HepG2 (cell line): ENCODE data around the gene SIGLEC7. TPM values are rescaled to one million over a fixed set of nuclear protein-coding genes. Genes with fewer than 3 reads are reported as not detected.

Experiments used
- ATAC-seq: fragments of 200-7000 bp; cut with Tn5 transposase; 3 replicates; pipeline ENCODE4 v1.9.1; 2020; ENCODE audit warnings: mild to moderate bottlenecking, moderate library complexity
- BruUV-seq: library from RNA; stranded (reverse); fragments of 400-500 nt; replicated peaks from 2 replicates; lab custom pipeline; 2021; lab: Mats Ljungman, UMichigan
- CTCF ChIA-PET: fragments of 300-600 bp; formaldehyde crosslinking; extraction: SDS; loops from one replicate; lab custom pipeline; 2021; ENCODE audit warnings: low total read pairs, inconsistent platforms, low intra/inter-chr PET ratio; lab: Yijun Ruan, JAX
- POLR2A ChIA-PET: fragments of 350-600 bp; sonication (Branson Sonifier 250); formaldehyde crosslinking; loops from one replicate; lab custom pipeline; 2020; ENCODE audit warnings: antibody characterized with exemption, inconsistent platforms; lab: Yijun Ruan, JAX
- DNase-seq: peaks from one replicate; pipeline ENCODE4 v3.0.0-alpha.2; 2015; ENCODE audit warnings: low spot score
- FAIRE-seq: peaks from 3 replicates; lab custom pipeline; 2011; peaks lifted over from hg19 to GRCh38; lab: Jason Lieb, UNC
- H2AFZ ChIP-seq: one replicate; pipeline ENCODE4 v1.6.1; 2011; ENCODE audit warnings: low read length, inconsistent platforms
- H3K27ac ChIP-seq: fragments of 300-600 bp; 3 replicates; pipeline ENCODE4 v1.8.0; 2011; ENCODE audit warnings: mixed run types, mild to moderate bottlenecking, mixed read lengths, low read length, inconsistent platforms; ENCODE audit not compliant: insufficient read depth; ENCODE audit errors: extremely low read length
- H3K27me3 ChIP-seq, 2 experiments: fragments of 200-600 bp in 1 of 2; 2 replicates in 1 of 2; 3 replicates in 1 of 2; pipeline versions ENCODE4 v1.6.0 to v1.8.0; 2011; ENCODE audit warnings: low read length in 2 of 2, mild to moderate bottlenecking in 2 of 2, moderate library complexity in 2 of 2, inconsistent platforms in 1 of 2; ENCODE audit not compliant: insufficient read depth in 2 of 2, control insufficient read depth in 1 of 2
- H3K36me3 ChIP-seq, 2 experiments: fragments of 200-600 bp in 1 of 2; replicated peaks in 1 of 2; 2 replicates in 1 of 2; 3 replicates in 1 of 2; pipeline versions ENCODE4 v1.5.1 to v1.8.0; 2011; ENCODE audit warnings: low read length in 2 of 2, inconsistent platforms in 1 of 2; ENCODE audit not compliant: insufficient read depth in 2 of 2, control insufficient read depth in 1 of 2
- H3K4me1 ChIP-seq: 2 replicates; pipeline ENCODE4 v1.5.1; 2012; ENCODE audit warnings: low read length, inconsistent platforms; ENCODE audit not compliant: insufficient read depth
- H3K4me2 ChIP-seq: 2 replicates; pipeline ENCODE4 v1.6.0; 2011; ENCODE audit warnings: low read depth, low read length, inconsistent platforms
- H3K4me3 ChIP-seq, 3 experiments: fragments of 200-600 bp in 1 of 3; sonication (generic), shearing (Covaris generic) in 1 of 3; replicated peaks in 1 of 3; 2 replicates each; pipeline ENCODE4 v1.5.1; 2011 to 2016; ENCODE audit warnings: low read length in 3 of 3, inconsistent platforms in 2 of 3, low read depth in 2 of 3, mild to moderate bottlenecking in 2 of 3, control low read depth in 1 of 3, mixed read lengths in 1 of 3; ENCODE audit not compliant: insufficient read depth in 1 of 3
- H3K79me2 ChIP-seq: one replicate; pipeline ENCODE4 v1.6.1; 2011; ENCODE audit warnings: low read length, inconsistent platforms; ENCODE audit not compliant: insufficient read depth
- H3K9ac ChIP-seq: 2 replicates; pipeline ENCODE4 v1.6.0; 2011; ENCODE audit warnings: mild to moderate bottlenecking, low read depth, low read length, inconsistent platforms; ENCODE audit not compliant: insufficient read depth
- H3K9me3 ChIP-seq: 2 replicates; pipeline ENCODE4 v1.5.1; 2012; ENCODE audit warnings: mild to moderate bottlenecking, low read length
- H4K20me1 ChIP-seq: 2 replicates; pipeline ENCODE4 v1.6.0; 2011; ENCODE audit warnings: inconsistent platforms, mild to moderate bottlenecking, low read length, moderate library complexity; ENCODE audit not compliant: insufficient read depth
- ASH2L ChIP-seq: fragments of 300-600, 200-600 bp; sonication (generic); IDR thresholded peaks from 2 replicates; pipeline ENCODE4 v1.7.0; 2017; ENCODE audit warnings: low read depth, mild to moderate bottlenecking, moderate library complexity, mixed read lengths, low read length; ENCODE audit not compliant: insufficient read length
- DPF2 ChIP-seq: sonication (generic); formaldehyde crosslinking; IDR thresholded peaks from 2 replicates; pipeline ENCODE4 v1.4.0; 2020; ENCODE audit warnings: mild to moderate bottlenecking, low read depth, missing genetic modification reagents, borderline replicate concordance
- EP300 ChIP-seq, 3 experiments: sonication (generic) in 1 of 3; formaldehyde crosslinking in 1 of 3; IDR thresholded peaks; 2 replicates each; pipeline versions ENCODE4 v1.5.1 to v1.6.1; 2011 to 2020; ENCODE audit warnings: low read depth in 2 of 3, low read length in 2 of 3, borderline replicate concordance in 1 of 3, improper control_type of control experiment in 1 of 3, mild to moderate bottlenecking in 1 of 3, missing genetic modification reagents in 1 of 3, moderate library complexity in 1 of 3
- FOXC1 ChIP-seq: sonication (generic); formaldehyde crosslinking; IDR thresholded peaks from 2 replicates; pipeline ENCODE4 v1.8.0; 2022; ENCODE audit warnings: mild to moderate bottlenecking, missing genetic modification reagents, borderline replicate concordance
- GZF1 ChIP-seq: sonication (generic); formaldehyde crosslinking; IDR thresholded peaks from 2 replicates; pipeline ENCODE4 v1.5.1; 2020; ENCODE audit warnings: mild to moderate bottlenecking, missing genetic modification reagents
- MED1 ChIP-seq: sonication (generic); formaldehyde crosslinking; IDR thresholded peaks from 2 replicates; pipeline ENCODE4 v1.4.0; 2020; ENCODE audit warnings: missing genetic modification reagents
- RARA ChIP-seq: IDR thresholded peaks from 2 replicates; pipeline ENCODE4 v1.6.1; 2016; ENCODE audit warnings: missing genetic modification reagents, missing compliant biosample characterization
- SMARCE1 ChIP-seq: fragments of 450-650 bp; IDR thresholded peaks from 2 replicates; pipeline ENCODE4 v1.6.1; 2017; ENCODE audit warnings: borderline replicate concordance
- ZFP90 ChIP-seq: sonication (generic); formaldehyde crosslinking; IDR thresholded peaks from 2 replicates; pipeline ENCODE4 v1.8.0; 2022; ENCODE audit warnings: missing genetic modification reagents, mild to moderate bottlenecking, inconsistent platforms, borderline replicate concordance
- ZNF441 ChIP-seq: sonication (generic); formaldehyde crosslinking; IDR thresholded peaks from 2 replicates; pipeline ENCODE4 v1.7.0; 2021; ENCODE audit warnings: missing genetic modification reagents, borderline replicate concordance
- ZNF468 ChIP-seq: sonication (generic); formaldehyde crosslinking; IDR thresholded peaks from 2 replicates; pipeline ENCODE4 v1.8.0; 2022; ENCODE audit warnings: mild to moderate bottlenecking, moderate library complexity, missing genetic modification reagents
- WGBS: methylation state at CpG from one replicate; pipeline ENCODE4 v1.1.6; 2017; ENCODE audit warnings: low lambda C conversion rate; 5-methylcytosine and 5-hydroxymethylcytosine counted together
- in situ Hi-C: cut with HindIII; loops from 2 replicates; pipeline ENCODE4 v1.10.0; 2017; ENCODE audit warnings: low pct_unique_long_range_greater_than_20kb; ENCODE audit not compliant: extremely low pct_ligation_motif_present
- intact Hi-C: fragments of 100-400 bp; cut with micrococcal nuclease; formaldehyde crosslinking; loops from one replicate; pipeline ENCODE4 v1.10.0; 2022; ENCODE audit not compliant: unreplicated experiment
- polyA plus RNA-seq, 8 experiments: library from polyadenylated mRNA; depleted of rRNA in 3 of 8; stranded (reverse) in 7 of 8; unstranded in 1 of 8; fragments of >200 nt; fragmentation: Illumina TruSeq in 4 of 8; extraction: Trizol in 4 of 8; gene quantifications; 2 replicates each; pipeline versions ENCODE4 v1.2.1 to v1.2.3, GENCODE V29; 2011 to 2016; ENCODE audit warnings: low read depth in 4 of 8, missing spikeins in 1 of 8, mixed read lengths in 1 of 8; ENCODE audit not compliant: insufficient read depth in 1 of 8
- total RNA-seq, 5 experiments: library from RNA; depleted of rRNA; stranded (reverse); fragments of >200 nt; fragmentation: Illumina TruSeq; extraction: Trizol; gene quantifications; 2 replicates each; pipeline ENCODE4 v1.2.3, GENCODE V29; 2016; ENCODE audit warnings: low read depth in 1 of 5
- TF ChIP-seq, protein P1 (sequence below): sonication (generic); formaldehyde crosslinking; IDR thresholded peaks from 2 replicates; pipeline ENCODE4 v1.8.0; 2022; ENCODE audit warnings: missing genetic modification reagents, mild to moderate bottlenecking, inconsistent platforms, borderline replicate concordance

Gene SIGLEC7
- total and polyA plus RNA-seq, 2 of the 13 experiments (the other 11 are each of a cell fraction or from before 2014, with no cell fraction given): not detected

- no peak for TF ChIP-seq DPF2 (CRISPR knock-in tag)
These were observed 3.9 kb downstream of the SIGLEC7 start (continued) for GRCh38 chr19:51145916-51146493.

GRCh38 chr19:51146751-51147150 is 4.7 kb downstream of the SIGLEC7 start:
- Histone ChIP-seq H3K79me2 (no peaks in the 10 kb centered on the region), H3K9ac (no peak overlapping the region), H3K4me1 (no peaks in the 10 kb centered on the region), H4K20me1 (no peaks in the 10 kb centered on the region), H3K4me3 (no peak overlapping the region), H3K36me3 (no peaks in the 10 kb centered on the region), H3K27ac (no peak overlapping the region), H3K4me2 (no peak overlapping the region), H2AFZ (no peak overlapping the region), H3K9me3 (no peaks in the 10 kb centered on the region), H3K27me3 (peaks cover 3 to 30% of the 10 kb centered on the region in 2 experiments; a peak in 4 of 5 replicates)
- BruUV-seq: no TSS peak
- ChIA-PET CTCF (no interaction called here), POLR2A (no interaction called here)
- ATAC-seq: no peak
- TF ChIP-seq ZNF468 (CRISPR knock-in tag) (no peak), FOXC1 (CRISPR knock-in tag) (no peak), SMARCE1 (no peak), MED1 (CRISPR knock-in tag) (no peak), RARA (CRISPR knock-in tag) (no peak)
- intact Hi-C loops: no loop called here
- in situ Hi-C loops: no loop called here
- WGBS: no CpG with 5 or more reads among the region's 7 CpGs
- no peak for DNase-seq
- no peak for FAIRE-seq

- Histone ChIP-seq H3K27me3 (peaks cover 0 to 23% of the 10 kb centered on the region in 2 experiments; a peak in 4 of 5 replicates), H3K9ac (no peak overlapping the region), H3K4me1 (no peaks in the 10 kb centered on the region), H3K9me3 (no peaks in the 10 kb centered on the region), H3K4me3 (no peak overlapping the region), H3K4me2 (no peak overlapping the region), H3K36me3 (no peaks in the 10 kb centered on the region)
- intact Hi-C loops: no loop called here
- POLR2A ChIA-PET: no interaction called here
- CTCF ChIA-PET: no interaction called here
- no TSS peak for BruUV-seq
- in situ Hi-C loops: no loop called here
- no peak for TF ChIP-seq GZF1
- no peak for TF ChIP-seq ASH2L
- no peak for TF ChIP-seq EP300 (IDR thresholded peaks at IDR 0.05; ENCODE audit: low read depth in 2 of 2, low read length in 2 of 2)
- TF ChIP-seq EP300 (CRISPR knock-in tag; IDR thresholded peaks at IDR 0.05; ENCODE audit: borderline replicate concordance): no peak
- TF ChIP-seq, protein P1, sequence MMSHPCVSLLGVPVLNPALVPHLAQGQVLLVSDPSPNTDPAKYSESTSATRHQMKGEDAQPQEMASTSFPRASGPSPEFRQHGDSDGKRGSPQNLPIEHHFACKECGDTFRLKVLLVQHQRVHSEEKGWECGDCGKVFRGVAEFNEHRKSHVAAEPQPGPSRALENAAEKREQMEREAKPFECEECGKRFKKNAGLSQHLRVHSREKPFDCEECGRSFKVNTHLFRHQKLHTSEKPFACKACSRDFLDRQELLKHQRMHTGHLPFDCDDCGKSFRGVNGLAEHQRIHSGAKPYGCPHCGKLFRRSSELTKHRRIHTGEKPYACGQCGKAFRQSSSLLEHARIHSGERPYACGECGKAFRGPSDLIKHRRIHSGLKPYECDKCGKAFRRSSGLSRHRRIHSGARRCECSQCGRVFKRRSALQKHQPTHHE: no peak
- TF ChIP-seq ZFP90 (CRISPR knock-in tag): no peak
- no peak for TF ChIP-seq ZNF441 (CRISPR knock-in tag)
- TF ChIP-seq, all 625 proteins: peak for 0
- DNase-seq (no peak), ATAC-seq (no peak), FAIRE-seq (no peak)
- WGBS: 0% methylated on average over 1 of the region's 1 CpG
- Histone ChIP-seq H3K27ac (no peak overlapping the region), H2AFZ (no peak overlapping the region), H4K20me1 (no peaks in the 10 kb centered on the region), H3K79me2 (no peaks in the 10 kb centered on the region)
These were observed 5.6 kb downstream of the SIGLEC7 start for GRCh38 chr19:51147663-51148062.
